HG03039 (cell line): ENCODE data around the gene ZNF8.
"Not testable (repeated sequence)": the region's sequence is repeated elsewhere in the genome, so short reads cannot be mapped to it uniquely, and the experiment has no call there.

Source experiments
- ATAC-seq: cut with Tn5 transposase; IDR thresholded peaks from one replicate; pipeline ENCODE4 v1.9.1; 2021; ENCODE audit warnings: mild to moderate bottlenecking, moderate library complexity; ENCODE audit not compliant: unreplicated experiment

The ZNF8 gene

GRCh38 chr19:58334691-58335249, 56.0 kb downstream of the ZNF8 start:
- ATAC-seq: no peak

DNA sequence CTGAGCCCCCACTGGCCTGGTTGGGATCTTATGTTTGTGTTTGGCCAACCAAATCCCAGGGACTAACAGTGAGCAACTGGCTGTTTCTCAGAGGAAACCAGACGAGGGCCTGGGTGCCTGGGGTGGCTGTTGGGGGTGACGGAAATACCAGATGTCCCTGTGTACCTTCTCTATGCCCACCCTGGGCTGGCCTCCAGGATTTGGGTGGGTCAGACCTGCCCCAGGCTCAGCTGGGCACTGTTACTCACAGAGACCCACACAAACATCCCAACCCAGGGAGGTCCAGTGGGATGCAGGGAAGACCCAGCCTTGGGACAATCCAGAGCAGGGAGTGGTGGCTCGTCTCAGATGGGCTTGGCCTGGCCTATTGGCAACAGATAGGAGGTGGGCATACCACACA, 56.9 kb downstream of the ZNF8 start:
- ATAC-seq: no peak

DNA sequence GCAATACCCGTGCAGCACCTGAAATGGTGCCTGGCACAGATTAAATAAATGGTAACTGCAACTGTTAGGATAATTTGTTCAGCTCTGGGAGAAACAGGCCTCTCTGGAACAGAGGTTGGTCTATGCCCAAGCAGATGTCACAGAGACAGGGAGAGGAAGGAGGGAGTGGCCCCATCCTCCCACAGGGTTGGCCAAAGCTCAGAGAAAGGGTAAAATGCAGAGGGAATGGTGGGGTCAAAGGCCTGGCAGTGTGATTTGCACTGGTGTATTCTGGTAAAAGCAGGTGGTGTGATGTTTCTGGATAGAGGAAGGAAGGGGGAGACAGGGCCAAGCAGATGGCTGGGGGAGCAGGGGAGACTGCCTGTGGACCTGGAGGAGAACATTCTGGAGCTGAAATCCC, 57.5 kb downstream of the ZNF8 start:
- no peak for ATAC-seq

DNA sequence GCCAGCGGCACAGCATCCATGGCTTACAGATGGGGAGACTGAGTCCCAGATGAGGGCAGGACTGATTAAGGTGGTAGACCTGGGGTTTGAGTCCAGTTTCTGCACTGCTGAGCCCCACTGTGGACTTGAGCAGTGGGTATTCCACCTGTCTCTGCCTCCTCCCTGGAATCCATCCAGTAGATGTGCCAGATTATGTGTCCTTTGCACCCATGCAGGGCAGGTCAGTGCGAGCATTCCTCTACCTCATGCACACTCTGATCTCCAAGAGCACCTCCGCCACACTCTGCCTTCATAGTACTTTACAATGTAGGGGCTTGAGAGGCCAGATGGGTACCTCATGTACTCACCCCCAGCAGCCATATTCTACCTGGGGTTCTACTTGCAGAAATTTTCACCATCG, 58.1 kb downstream of the ZNF8 start:
- no peak for ATAC-seq

GRCh38 chr19:58338336-58338735, 59.6 kb downstream of the ZNF8 start:
- ATAC-seq: no peak

GRCh38 chr19:58338825-58339558, 60.2 kb downstream of the ZNF8 start:
- no peak for ATAC-seq

DNA sequence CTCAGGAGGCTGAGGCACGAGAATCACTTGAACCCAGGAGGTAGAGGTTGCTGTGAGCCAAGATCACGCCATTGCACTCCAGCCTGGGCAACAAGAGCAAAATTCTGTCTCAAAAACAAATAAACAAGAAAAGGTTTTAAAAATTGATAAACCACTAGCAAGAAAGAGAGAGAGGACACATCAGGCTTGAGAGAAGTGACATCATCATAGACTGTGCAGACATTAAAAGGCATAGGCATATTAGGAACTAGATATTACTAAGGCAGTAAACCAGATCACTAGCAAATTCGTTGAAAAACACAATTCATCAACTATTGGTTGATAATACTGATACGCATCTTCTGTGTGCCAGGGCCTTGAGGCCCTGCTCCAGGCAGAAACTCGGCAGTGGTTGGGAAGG, 66.8 kb downstream of the ZNF8 start:
- ATAC-seq: no peak

DNA sequence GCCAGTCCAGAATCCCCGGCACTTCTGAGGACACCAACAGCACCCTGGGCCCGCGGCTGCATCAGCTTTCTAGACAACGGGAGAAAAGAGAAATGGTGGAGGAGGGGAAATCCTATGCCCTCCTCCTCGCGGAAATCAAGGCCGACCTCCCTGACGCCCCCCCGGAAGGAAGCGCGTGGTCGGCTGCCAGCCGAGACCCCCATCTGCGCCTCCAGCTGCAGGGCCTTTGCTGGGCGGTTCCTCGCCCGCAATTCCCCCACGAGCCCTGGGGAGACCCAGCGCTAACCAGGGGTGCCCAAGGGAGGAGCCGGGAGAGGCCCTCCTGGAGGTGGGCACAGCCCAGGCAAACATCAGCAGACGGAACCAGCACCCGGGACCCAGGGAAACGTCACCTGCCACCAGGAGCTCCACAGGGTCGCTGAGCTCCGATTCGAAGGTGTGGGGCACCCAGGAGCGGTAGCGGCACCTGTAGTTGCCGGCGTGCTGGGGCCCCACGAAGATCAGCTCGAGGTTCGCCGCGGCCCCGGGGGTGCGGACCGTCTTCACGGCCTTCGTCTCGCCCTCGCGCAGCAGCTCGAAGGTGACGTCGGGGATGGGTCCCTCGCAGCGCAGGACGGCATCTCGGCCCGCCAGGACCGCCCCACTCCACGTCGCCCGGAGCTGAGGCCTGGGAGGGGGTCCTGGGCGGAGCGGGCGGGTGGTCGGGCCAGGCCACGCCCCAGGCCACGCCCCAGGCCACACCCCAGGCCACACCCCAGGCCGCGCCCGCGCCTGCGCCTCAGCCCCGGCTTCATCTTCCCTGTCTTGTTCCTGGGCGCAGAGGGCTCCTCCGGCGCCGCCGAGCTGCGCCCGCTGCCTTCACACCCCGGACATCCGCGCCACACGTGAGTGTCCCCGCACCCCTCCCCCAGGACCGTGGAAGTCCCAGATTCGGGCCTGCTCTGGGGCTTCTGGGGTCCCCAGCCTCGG, 68.5 kb downstream of the ZNF8 start:
- ATAC-seq: peak; percentile 82

GRCh38 chr19:58348080-58348479, 69.3 kb downstream of the ZNF8 start:
- not testable (repeated sequence) for ATAC-seq

- ATAC-seq: no peak
Measured at GRCh38 chr19:58349590-58349989, 70.8 kb downstream of the ZNF8 start.

GRCh38 chr19:58350001-58350861, 71.5 kb downstream of the ZNF8 start:
- no peak for ATAC-seq

GRCh38 chr19:58350871-58351557, 72.3 kb downstream of the ZNF8 start:
- ATAC-seq: no peak

GRCh38 chr19:58351558-58351878, 72.8 kb downstream of the ZNF8 start:
- no peak for ATAC-seq

GRCh38 chr19:58351990-58352755, 73.4 kb downstream of the ZNF8 start:
- no peak for ATAC-seq
